Tibial nerve (tissue), 4 donors: Measurements from ENCODE around the gene PTRH1. TPM values are rescaled to one million over a fixed set of nuclear protein-coding genes. Genes with fewer than 3 reads are reported as not detected.

Experiments used
- DNase-seq, 2 donors: peaks; one replicate each; pipeline ENCODE4 v3.0.0-alpha.2; 2019; ENCODE audit warnings: low spot score in 2 of 2
- H3K27ac ChIP-seq, 4 donors: fragments of 200-600 bp; sonication (generic) in 3 of 4; one replicate each; pipeline ENCODE4 v1.5.1; 2017 to 2019; ENCODE audit warnings: mild to moderate bottlenecking in 1 of 4
- H3K27me3 ChIP-seq, 2 donors: fragments of 200-600 bp; sonication (generic) in 1 of 2; one replicate each; pipeline versions ENCODE4 v1.5.1 to v1.6.0; 2017 to 2019
- H3K36me3 ChIP-seq, 3 donors: fragments of 200-600 bp; sonication (generic); one replicate each; pipeline ENCODE4 v1.5.1; 2018 to 2019
- H3K4me1 ChIP-seq, 4 donors: fragments of 200-600 bp; sonication (generic) in 3 of 4; one replicate each; pipeline ENCODE4 v1.5.1; 2017 to 2019
- H3K4me3 ChIP-seq, 4 donors: fragments of 200-600 bp; sonication (generic) in 3 of 4; one replicate each; pipeline ENCODE4 v1.5.1; 2017 to 2019; ENCODE audit warnings: mild to moderate bottlenecking in 1 of 4, moderate library complexity in 1 of 4
- H3K9me3 ChIP-seq, 4 donors: fragments of 200-600 bp; sonication (generic) in 3 of 4; one replicate each; pipeline ENCODE4 v1.5.1; 2017 to 2019
- EP300 ChIP-seq, 2 donors: sonication (generic); formaldehyde crosslinking; IDR thresholded peaks; one replicate each; pipeline ENCODE4 v1.6.1; 2017; ENCODE audit warnings: antibody characterized with exemption in 2 of 2, mild to moderate bottlenecking in 1 of 2
- POLR2A ChIP-seq, 2 donors: fragments of 450-650 bp; IDR thresholded peaks; one replicate each; pipeline ENCODE4 v1.6.1; 2017; ENCODE audit warnings: antibody characterized with exemption in 2 of 2, mild to moderate bottlenecking in 2 of 2, moderate library complexity in 2 of 2
- WGBS, 2 donors: methylation state at CpG; one replicate each; pipeline ENCODE4 v1.1.5; 2018; 5-methylcytosine and 5-hydroxymethylcytosine counted together
- total RNA-seq, 4 donors: library from RNA; depleted of rRNA; stranded (reverse); fragments of >200 nt; gene quantifications; one replicate each; pipeline ENCODE4 v1.1.0, GENCODE V29; 2016
- TF ChIP-seq, protein P1 (sequence below), 5 experiments: fragments of 200-600 bp in 3 of 5; fragments of 450-650 bp in 2 of 5; sonication (generic) in 3 of 5; IDR thresholded peaks; one replicate each; pipeline ENCODE4 v1.5.1; 2016 to 2019; ENCODE audit warnings: antibody characterized with exemption in 5 of 5, mild to moderate bottlenecking in 3 of 5, moderate library complexity in 2 of 5

PTRH1 gene
- total RNA-seq, 4 donors from 2014 or later: 8.4 to 46.7 (median 23.7) TPM

DNA sequence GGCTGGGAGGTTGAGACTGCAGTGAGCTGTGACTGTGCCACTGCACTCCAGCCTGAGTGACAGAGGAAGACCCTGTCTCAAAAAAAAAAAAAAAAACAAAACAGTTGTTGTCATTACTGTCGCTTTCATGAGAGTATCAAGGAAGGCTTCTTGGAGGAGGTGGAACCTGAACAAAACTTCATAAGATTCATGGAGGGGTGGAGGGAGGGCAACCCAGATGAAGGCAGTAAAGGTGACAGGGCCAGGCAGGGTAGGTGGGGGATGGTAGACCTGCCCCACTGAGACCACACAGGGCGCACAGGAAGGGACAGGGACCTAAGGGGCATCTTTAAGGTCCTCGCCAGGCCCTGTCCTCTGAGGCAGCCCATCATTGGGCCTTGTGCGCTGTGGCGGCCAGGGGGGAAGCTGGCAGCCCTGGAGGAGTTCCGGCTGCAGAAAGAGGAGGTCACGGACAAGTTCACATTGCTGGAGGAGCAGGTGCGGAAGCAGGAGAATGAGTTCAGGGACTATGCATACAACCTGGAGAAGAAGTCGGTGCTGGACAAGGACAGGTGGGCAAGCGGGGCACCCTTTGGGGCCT, 5.2 kb downstream of the PTRH1 start:
- Histone ChIP-seq H3K4me3 (no peak overlapping the region), H3K9me3 (no peaks in the 10 kb centered on the region), H3K36me3 (peaks cover 0 to 10% (median 0%) of the 10 kb centered on the region in 3 donors), H3K27me3 (peaks cover 0 to 6% of the 10 kb centered on the region in 2 donors), H3K4me1 (peaks cover 0 to 14% (median 10%) of the 10 kb centered on the region in 4 donors), H3K27ac (no peak overlapping the region)
- TF ChIP-seq EP300 (IDR thresholded peaks at IDR 0.05): no peak
- TF ChIP-seq POLR2A (IDR thresholded peaks at IDR 0.05): no peak
- TF ChIP-seq, protein P1, sequence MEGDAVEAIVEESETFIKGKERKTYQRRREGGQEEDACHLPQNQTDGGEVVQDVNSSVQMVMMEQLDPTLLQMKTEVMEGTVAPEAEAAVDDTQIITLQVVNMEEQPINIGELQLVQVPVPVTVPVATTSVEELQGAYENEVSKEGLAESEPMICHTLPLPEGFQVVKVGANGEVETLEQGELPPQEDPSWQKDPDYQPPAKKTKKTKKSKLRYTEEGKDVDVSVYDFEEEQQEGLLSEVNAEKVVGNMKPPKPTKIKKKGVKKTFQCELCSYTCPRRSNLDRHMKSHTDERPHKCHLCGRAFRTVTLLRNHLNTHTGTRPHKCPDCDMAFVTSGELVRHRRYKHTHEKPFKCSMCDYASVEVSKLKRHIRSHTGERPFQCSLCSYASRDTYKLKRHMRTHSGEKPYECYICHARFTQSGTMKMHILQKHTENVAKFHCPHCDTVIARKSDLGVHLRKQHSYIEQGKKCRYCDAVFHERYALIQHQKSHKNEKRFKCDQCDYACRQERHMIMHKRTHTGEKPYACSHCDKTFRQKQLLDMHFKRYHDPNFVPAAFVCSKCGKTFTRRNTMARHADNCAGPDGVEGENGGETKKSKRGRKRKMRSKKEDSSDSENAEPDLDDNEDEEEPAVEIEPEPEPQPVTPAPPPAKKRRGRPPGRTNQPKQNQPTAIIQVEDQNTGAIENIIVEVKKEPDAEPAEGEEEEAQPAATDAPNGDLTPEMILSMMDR (IDR thresholded peaks at IDR 0.05): no peak
- 90% methylated on average over 10 of the region's 10 CpGs for WGBS, 2 donors
- no peak for DNase-seq

DNA sequence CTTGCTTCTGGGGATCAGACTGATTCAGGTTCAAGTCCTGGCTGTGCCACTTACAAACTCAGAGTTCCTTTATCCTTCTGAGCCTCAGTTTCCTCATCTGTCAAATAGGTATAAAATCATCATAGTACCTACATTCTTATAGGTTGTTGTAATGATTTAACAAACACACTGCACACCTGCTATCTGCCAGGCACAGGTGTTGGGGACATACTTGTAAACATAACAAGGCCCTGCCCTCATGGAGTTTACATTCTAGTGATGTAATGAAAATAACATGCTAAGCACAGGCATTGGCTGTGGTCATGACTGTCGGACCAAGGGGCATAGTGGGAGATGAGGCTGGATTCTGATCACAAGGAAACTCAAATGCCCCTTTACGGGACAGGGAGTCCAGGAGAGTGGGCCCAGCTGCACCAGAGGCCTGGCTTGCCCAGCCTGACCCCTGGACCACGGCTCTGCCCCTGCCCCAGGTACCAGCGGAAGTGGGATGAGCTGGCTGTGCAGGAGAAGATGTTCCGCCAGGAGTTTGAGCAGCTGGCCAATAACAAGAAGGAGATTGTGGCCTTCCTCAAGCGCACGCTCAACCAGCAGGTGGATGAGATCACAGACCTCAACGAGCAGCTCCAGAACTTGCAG, 6.4 kb downstream of the PTRH1 start:
- TF ChIP-seq POLR2A (IDR thresholded peaks at IDR 0.05) (no peak), EP300 (IDR thresholded peaks at IDR 0.05) (no peak)
- TF ChIP-seq, protein P1 (IDR thresholded peaks at IDR 0.05): no peak
- Histone ChIP-seq H3K36me3 (peaks cover 0 to 10% (median 0%) of the 10 kb centered on the region in 3 donors), H3K27ac (no peak overlapping the region), H3K4me3 (no peak overlapping the region), H3K9me3 (no peaks in the 10 kb centered on the region), H3K4me1 (peaks cover 0 to 5% (median under 1%) of the 10 kb centered on the region in 4 donors), H3K27me3 (peaks cover 0 to 9% of the 10 kb centered on the region in 2 donors)
- 85 to 96% methylated on average over 8 of the region's 8 CpGs for WGBS, 2 donors
- no peak for DNase-seq

DNA sequence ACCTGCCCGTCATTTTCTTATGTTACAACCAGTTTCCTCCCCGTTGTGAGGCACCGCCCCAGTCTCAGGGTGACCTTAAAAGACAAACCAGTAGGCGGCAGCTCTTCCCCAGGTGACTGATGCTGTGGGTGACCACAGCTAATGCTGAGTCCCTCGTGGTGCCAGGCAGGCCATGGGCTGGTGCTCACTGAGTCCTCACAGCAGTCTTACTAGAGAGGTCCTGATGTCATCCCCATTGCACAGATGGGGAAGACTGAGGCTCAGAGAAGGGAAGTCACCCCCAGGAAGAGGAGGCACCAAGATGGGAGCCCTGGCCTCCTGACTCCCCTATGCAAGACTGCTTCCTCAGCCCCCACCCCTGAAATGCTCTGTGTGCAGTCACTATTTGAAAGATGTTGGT, 7.7 kb downstream of the PTRH1 start:
- WGBS, 2 donors: 47 to 57% methylated on average over 4 to 5 of the region's 5 CpGs
- Histone ChIP-seq H3K9me3 (no peaks in the 10 kb centered on the region), H3K27ac (no peak overlapping the region), H3K4me3 (no peak overlapping the region), H3K36me3 (peaks cover 0 to 10% (median 0%) of the 10 kb centered on the region in 3 donors), H3K27me3 (peaks cover 0 to 9% of the 10 kb centered on the region in 2 donors), H3K4me1 (no peaks in the 10 kb centered on the region)
- no peak for DNase-seq
- TF ChIP-seq EP300 (IDR thresholded peaks at IDR 0.05) (no peak), POLR2A (IDR thresholded peaks at IDR 0.05) (no peak)
- TF ChIP-seq, protein P1 (IDR thresholded peaks at IDR 0.05): no peak

DNA sequence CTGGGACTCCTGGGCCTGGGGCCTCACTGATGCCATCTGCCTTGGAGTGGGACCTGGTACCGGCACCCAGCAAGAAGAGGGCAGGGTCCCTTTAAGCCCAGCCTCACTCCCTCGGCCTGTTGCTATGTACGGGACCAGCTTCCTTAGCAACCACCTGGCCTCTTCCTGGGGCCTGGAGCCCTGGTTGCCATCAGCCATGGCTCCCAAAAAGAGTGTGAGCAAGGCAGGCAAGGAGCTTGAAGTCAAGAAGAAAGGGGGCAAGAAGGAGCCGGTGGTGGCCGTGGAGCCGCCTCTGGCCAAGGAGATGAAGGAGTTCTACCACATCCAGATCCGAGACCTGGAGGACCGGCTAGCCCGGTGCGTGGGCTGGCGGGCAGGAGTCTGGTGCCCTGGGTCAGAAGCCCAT, 8.6 kb downstream of the PTRH1 start, which contains the start of gene CFAP157:
Gene CFAP157, plus strand, starts transcription at position 153 of the 406 bp plus-strand sequence. Its CDS starts 44 bp downstream, at position 197.
- no peaks in the 10 kb centered on the region for H3K9me3 ChIP-seq
- WGBS, 2 donors: 63 to 64% methylated on average over 11 of the region's 11 CpGs
- H3K4me3 ChIP-seq: no peak within 1 kb of the TSS
- H3K4me1 ChIP-seq: no peaks in the 10 kb centered on the region
- no peak within 1 kb of the TSS for H3K27ac ChIP-seq
- H3K36me3 ChIP-seq: peaks cover 0 to 5% (median 0%) of the 10 kb centered on the region in 3 donors
- TF ChIP-seq, protein P1 (IDR thresholded peaks at IDR 0.05): no peak
- TF ChIP-seq EP300 (IDR thresholded peaks at IDR 0.05) (no peak), POLR2A (IDR thresholded peaks at IDR 0.05) (no peak)
- peaks cover 0 to 9% of the 10 kb centered on the region in 2 donors for H3K27me3 ChIP-seq
- DNase-seq: no peak
